HepG2 (cell line): ENCODE data around the gene LRRTM2. TPM values are rescaled to one million over a fixed set of nuclear protein-coding genes. Genes with fewer than 3 reads are reported as not detected.
A peak's percentile ranks its signal among the peaks of the same experiment; 100 is the strongest.

Source experiments
- ATAC-seq: fragments of 200-7000 bp; cut with Tn5 transposase; 3 replicates; pipeline ENCODE4 v1.9.1; 2020; ENCODE audit warnings: mild to moderate bottlenecking, moderate library complexity
- BruUV-seq: library from RNA; stranded (reverse); fragments of 400-500 nt; replicated peaks from 2 replicates; lab custom pipeline; 2021; lab: Mats Ljungman, UMichigan
- CTCF ChIA-PET: fragments of 300-600 bp; formaldehyde crosslinking; extraction: SDS; loops from one replicate; lab custom pipeline; 2021; ENCODE audit warnings: low total read pairs, inconsistent platforms, low intra/inter-chr PET ratio; lab: Yijun Ruan, JAX
- POLR2A ChIA-PET: fragments of 350-600 bp; sonication (Branson Sonifier 250); formaldehyde crosslinking; loops from one replicate; lab custom pipeline; 2020; ENCODE audit warnings: antibody characterized with exemption, inconsistent platforms; lab: Yijun Ruan, JAX
- DNase-seq: peaks from one replicate; pipeline ENCODE4 v3.0.0-alpha.2; 2015; ENCODE audit warnings: low spot score
- FAIRE-seq: peaks from 3 replicates; lab custom pipeline; 2011; peaks lifted over from hg19 to GRCh38; lab: Jason Lieb, UNC
- H2AFZ ChIP-seq: one replicate; pipeline ENCODE4 v1.6.1; 2011; ENCODE audit warnings: low read length, inconsistent platforms
- H3K27ac ChIP-seq: fragments of 300-600 bp; 3 replicates; pipeline ENCODE4 v1.8.0; 2011; ENCODE audit warnings: mixed run types, mild to moderate bottlenecking, mixed read lengths, low read length, inconsistent platforms; ENCODE audit not compliant: insufficient read depth; ENCODE audit errors: extremely low read length
- H3K27me3 ChIP-seq, 2 experiments: fragments of 200-600 bp in 1 of 2; 2 replicates in 1 of 2; 3 replicates in 1 of 2; pipeline versions ENCODE4 v1.6.0 to v1.8.0; 2011; ENCODE audit warnings: low read length in 2 of 2, mild to moderate bottlenecking in 2 of 2, moderate library complexity in 2 of 2, inconsistent platforms in 1 of 2; ENCODE audit not compliant: insufficient read depth in 2 of 2, control insufficient read depth in 1 of 2
- H3K36me3 ChIP-seq, 2 experiments: fragments of 200-600 bp in 1 of 2; replicated peaks in 1 of 2; 2 replicates in 1 of 2; 3 replicates in 1 of 2; pipeline versions ENCODE4 v1.5.1 to v1.8.0; 2011; ENCODE audit warnings: low read length in 2 of 2, inconsistent platforms in 1 of 2; ENCODE audit not compliant: insufficient read depth in 2 of 2, control insufficient read depth in 1 of 2
- H3K4me1 ChIP-seq: 2 replicates; pipeline ENCODE4 v1.5.1; 2012; ENCODE audit warnings: low read length, inconsistent platforms; ENCODE audit not compliant: insufficient read depth
- H3K4me2 ChIP-seq: 2 replicates; pipeline ENCODE4 v1.6.0; 2011; ENCODE audit warnings: low read depth, low read length, inconsistent platforms
- H3K4me3 ChIP-seq, 3 experiments: fragments of 200-600 bp in 1 of 3; sonication (generic), shearing (Covaris generic) in 1 of 3; replicated peaks in 1 of 3; 2 replicates each; pipeline ENCODE4 v1.5.1; 2011 to 2016; ENCODE audit warnings: low read length in 3 of 3, inconsistent platforms in 2 of 3, low read depth in 2 of 3, mild to moderate bottlenecking in 2 of 3, control low read depth in 1 of 3, mixed read lengths in 1 of 3; ENCODE audit not compliant: insufficient read depth in 1 of 3
- H3K79me2 ChIP-seq: one replicate; pipeline ENCODE4 v1.6.1; 2011; ENCODE audit warnings: low read length, inconsistent platforms; ENCODE audit not compliant: insufficient read depth
- H3K9ac ChIP-seq: 2 replicates; pipeline ENCODE4 v1.6.0; 2011; ENCODE audit warnings: mild to moderate bottlenecking, low read depth, low read length, inconsistent platforms; ENCODE audit not compliant: insufficient read depth
- H3K9me3 ChIP-seq: 2 replicates; pipeline ENCODE4 v1.5.1; 2012; ENCODE audit warnings: mild to moderate bottlenecking, low read length
- H4K20me1 ChIP-seq: 2 replicates; pipeline ENCODE4 v1.6.0; 2011; ENCODE audit warnings: inconsistent platforms, mild to moderate bottlenecking, low read length, moderate library complexity; ENCODE audit not compliant: insufficient read depth
- CEBPB ChIP-seq: IDR thresholded peaks from 2 replicates; pipeline ENCODE4 v1.6.1; 2011; ENCODE audit warnings: low read depth, low read length, improper control_type of control experiment, borderline replicate concordance
- HOXD1 ChIP-seq: sonication (generic); formaldehyde crosslinking; IDR thresholded peaks from 2 replicates; pipeline ENCODE4 v1.5.0; 2020; ENCODE audit warnings: missing genetic modification reagents
- JUND ChIP-seq: sonication (generic); formaldehyde crosslinking; IDR thresholded peaks from 2 replicates; pipeline ENCODE4 v1.8.0; 2022; ENCODE audit warnings: mild to moderate bottlenecking, missing genetic modification reagents
- MAF1 ChIP-seq: sonication (generic); formaldehyde crosslinking; IDR thresholded peaks from 2 replicates; pipeline ENCODE4 v1.5.0; 2020; ENCODE audit warnings: missing genetic modification reagents, borderline replicate concordance
- MTA3 ChIP-seq: sonication (generic); formaldehyde crosslinking; IDR thresholded peaks from 2 replicates; pipeline ENCODE4 v1.4.0; 2020; ENCODE audit warnings: missing genetic modification reagents
- SP140L ChIP-seq: sonication (generic); formaldehyde crosslinking; IDR thresholded peaks from 2 replicates; pipeline ENCODE4 v1.4.0; 2020; ENCODE audit warnings: missing genetic modification reagents, borderline replicate concordance
- THAP11 ChIP-seq: IDR thresholded peaks from 2 replicates; pipeline ENCODE4 v1.6.1; 2016; ENCODE audit warnings: missing biosample characterization, missing genetic modification reagents
- ZBTB42 ChIP-seq: sonication (generic); formaldehyde crosslinking; IDR thresholded peaks from 2 replicates; pipeline ENCODE4 v1.5.0; 2020; ENCODE audit warnings: mild to moderate bottlenecking, missing genetic modification reagents
- ZNF251 ChIP-seq: sonication (generic); formaldehyde crosslinking; IDR thresholded peaks from 2 replicates; pipeline ENCODE4 v1.9.0; 2021; ENCODE audit warnings: mild to moderate bottlenecking, missing genetic modification reagents
- ZNF343 ChIP-seq: sonication (generic); formaldehyde crosslinking; IDR thresholded peaks from 2 replicates; pipeline ENCODE4 v1.4.0; 2020; ENCODE audit warnings: mild to moderate bottlenecking, missing genetic modification reagents
- ZNF773 ChIP-seq: sonication (generic); formaldehyde crosslinking; IDR thresholded peaks from 2 replicates; pipeline ENCODE4 v1.4.0; 2020; ENCODE audit warnings: missing genetic modification reagents, borderline replicate concordance
- ZNF776 ChIP-seq: sonication (generic); formaldehyde crosslinking; IDR thresholded peaks from 2 replicates; pipeline ENCODE4 v1.4.0; 2020; ENCODE audit warnings: mild to moderate bottlenecking, missing genetic modification reagents
- ZNF788 ChIP-seq: sonication (generic); formaldehyde crosslinking; IDR thresholded peaks from 2 replicates; pipeline ENCODE4 v1.5.0; 2020; ENCODE audit warnings: mild to moderate bottlenecking, missing genetic modification reagents, borderline replicate concordance
- ZNF839 ChIP-seq: sonication (generic); formaldehyde crosslinking; IDR thresholded peaks from 2 replicates; pipeline ENCODE4 v1.4.0; 2020; ENCODE audit warnings: missing genetic modification reagents, mild to moderate bottlenecking, borderline replicate concordance
- WGBS: methylation state at CpG from one replicate; pipeline ENCODE4 v1.1.6; 2017; ENCODE audit warnings: low lambda C conversion rate; 5-methylcytosine and 5-hydroxymethylcytosine counted together
- in situ Hi-C: cut with HindIII; loops from 2 replicates; pipeline ENCODE4 v1.10.0; 2017; ENCODE audit warnings: low pct_unique_long_range_greater_than_20kb; ENCODE audit not compliant: extremely low pct_ligation_motif_present
- intact Hi-C: fragments of 100-400 bp; cut with micrococcal nuclease; formaldehyde crosslinking; loops from one replicate; pipeline ENCODE4 v1.10.0; 2022; ENCODE audit not compliant: unreplicated experiment
- polyA plus RNA-seq, 8 experiments: library from polyadenylated mRNA; depleted of rRNA in 3 of 8; stranded (reverse) in 7 of 8; unstranded in 1 of 8; fragments of >200 nt; fragmentation: Illumina TruSeq in 4 of 8; extraction: Trizol in 4 of 8; gene quantifications; 2 replicates each; pipeline versions ENCODE4 v1.2.1 to v1.2.3, GENCODE V29; 2011 to 2016; ENCODE audit warnings: low read depth in 4 of 8, missing spikeins in 1 of 8, mixed read lengths in 1 of 8; ENCODE audit not compliant: insufficient read depth in 1 of 8
- total RNA-seq, 5 experiments: library from RNA; depleted of rRNA; stranded (reverse); fragments of >200 nt; fragmentation: Illumina TruSeq; extraction: Trizol; gene quantifications; 2 replicates each; pipeline ENCODE4 v1.2.3, GENCODE V29; 2016; ENCODE audit warnings: low read depth in 1 of 5
- TF ChIP-seq, protein P1 (sequence below): sonication (generic); formaldehyde crosslinking; IDR thresholded peaks from 2 replicates; pipeline ENCODE4 v1.8.1; 2022; ENCODE audit warnings: low read depth, mild to moderate bottlenecking, missing genetic modification reagents
- TF ChIP-seq, protein P2 (sequence below): sonication (generic); formaldehyde crosslinking; IDR thresholded peaks from 2 replicates; pipeline ENCODE4 v1.8.0; 2022; ENCODE audit warnings: missing genetic modification reagents, mild to moderate bottlenecking, inconsistent platforms, borderline replicate concordance

The LRRTM2 gene
- total and polyA plus RNA-seq, 2 of the 13 experiments (the other 11 are each of a cell fraction or from before 2014, with no cell fraction given) = not detected

DNA sequence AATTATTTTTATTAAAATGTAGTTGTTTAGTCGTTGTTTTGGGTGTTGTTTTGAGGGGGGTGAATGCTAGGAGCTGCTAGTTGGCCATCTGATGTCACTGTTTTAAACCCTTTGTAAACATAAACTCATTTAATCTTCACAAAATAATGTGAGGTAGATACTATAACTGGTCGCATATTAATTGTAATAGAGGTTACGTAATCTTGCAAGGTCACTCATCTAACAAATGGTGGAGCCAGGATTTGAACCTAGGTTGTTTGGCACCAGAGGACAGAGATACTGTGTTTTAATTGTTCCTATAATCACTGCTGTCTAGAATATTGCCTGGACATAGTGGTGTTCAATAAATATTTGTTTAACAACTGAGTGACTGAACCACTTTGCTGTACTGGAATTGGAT, 54.4 kb downstream of the LRRTM2 start:
- no TSS peak for BruUV-seq
- CTCF ChIA-PET = no interaction called here
- Histone ChIP-seq H3K4me3 (no peak overlapping the region), H3K27me3 (no peaks in the 10 kb centered on the region), H3K36me3 (peaks cover 6 to 34% of the 10 kb centered on the region in 2 experiments), H4K20me1 (peaks cover 25% of the 10 kb centered on the region), H3K79me2 (peaks cover 39% of the 10 kb centered on the region), H3K4me1 (no peaks in the 10 kb centered on the region), H3K4me2 (no peak overlapping the region), H2AFZ (no peak overlapping the region), H3K9me3 (no peaks in the 10 kb centered on the region), H3K9ac (no peak overlapping the region), H3K27ac (no peak overlapping the region)
- ATAC-seq = no peak
- POLR2A ChIA-PET = no interaction called here
- in situ Hi-C loops = loop anchor here (10.0 kb wide), 1 partner anchor 444 kb away; no protein-coding TSS in a partner anchor
- FAIRE-seq = no peak
- WGBS = 94% methylated on average over 3 of the region's 3 CpGs
- no peak for DNase-seq
- TF ChIP-seq ZNF773 (CRISPR knock-in tag) (no peak), CEBPB (peak; percentile 50; the same call in 1 of the 2 replicates), THAP11 (CRISPR knock-in tag) (no peak), ZNF251 (CRISPR knock-in tag) (no peak)
- intact Hi-C loops = no loop called here

- 100% methylated on average over 4 of the region's 4 CpGs for WGBS
- no peak overlapping the region for H3K9ac ChIP-seq
- peaks cover 6 to 33% of the 10 kb centered on the region in 2 experiments; a peak in 4 of 5 replicates for H3K36me3 ChIP-seq
- H3K27ac ChIP-seq = no peak overlapping the region
- BruUV-seq = no TSS peak
- intact Hi-C loops = no loop called here
- CTCF ChIA-PET = no interaction called here
- H2AFZ ChIP-seq = no peak overlapping the region
- no peaks in the 10 kb centered on the region for H3K9me3 ChIP-seq
- FAIRE-seq (no peak), ATAC-seq (no peak), DNase-seq (no peak)
- H3K4me2 ChIP-seq = no peak overlapping the region
- peaks cover 21% of the 10 kb centered on the region for H4K20me1 ChIP-seq
- H3K79me2 ChIP-seq = peaks cover 39% of the 10 kb centered on the region
- in situ Hi-C loops = no loop called here
- no peaks in the 10 kb centered on the region for H3K4me1 ChIP-seq
- POLR2A ChIA-PET = no interaction called here
- no peaks in the 10 kb centered on the region for H3K27me3 ChIP-seq
- no peak for TF ChIP-seq HOXD1 (CRISPR knock-in tag)
- TF ChIP-seq, protein P1, sequence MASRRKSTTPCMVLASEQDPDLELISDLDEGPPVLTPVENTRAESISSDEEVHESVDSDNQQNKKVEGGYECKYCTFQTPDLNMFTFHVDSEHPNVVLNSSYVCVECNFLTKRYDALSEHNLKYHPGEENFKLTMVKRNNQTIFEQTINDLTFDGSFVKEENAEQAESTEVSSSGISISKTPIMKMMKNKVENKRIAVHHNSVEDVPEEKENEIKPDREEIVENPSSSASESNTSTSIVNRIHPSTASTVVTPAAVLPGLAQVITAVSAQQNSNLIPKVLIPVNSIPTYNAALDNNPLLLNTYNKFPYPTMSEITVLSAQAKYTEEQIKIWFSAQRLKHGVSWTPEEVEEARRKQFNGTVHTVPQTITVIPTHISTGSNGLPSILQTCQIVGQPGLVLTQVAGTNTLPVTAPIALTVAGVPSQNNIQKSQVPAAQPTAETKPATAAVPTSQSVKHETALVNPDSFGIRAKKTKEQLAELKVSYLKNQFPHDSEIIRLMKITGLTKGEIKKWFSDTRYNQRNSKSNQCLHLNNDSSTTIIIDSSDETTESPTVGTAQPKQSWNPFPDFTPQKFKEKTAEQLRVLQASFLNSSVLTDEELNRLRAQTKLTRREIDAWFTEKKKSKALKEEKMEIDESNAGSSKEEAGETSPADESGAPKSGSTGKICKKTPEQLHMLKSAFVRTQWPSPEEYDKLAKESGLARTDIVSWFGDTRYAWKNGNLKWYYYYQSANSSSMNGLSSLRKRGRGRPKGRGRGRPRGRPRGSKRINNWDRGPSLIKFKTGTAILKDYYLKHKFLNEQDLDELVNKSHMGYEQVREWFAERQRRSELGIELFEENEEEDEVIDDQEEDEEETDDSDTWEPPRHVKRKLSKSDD (CRISPR knock-in tag) = no peak
- TF ChIP-seq ZNF776 (CRISPR knock-in tag) = no peak
- no peak for TF ChIP-seq ZBTB42 (CRISPR knock-in tag)
- no peak for TF ChIP-seq JUND (CRISPR knock-in tag)
- no peak for TF ChIP-seq ZNF788 (CRISPR knock-in tag)
- TF ChIP-seq MTA3 (CRISPR knock-in tag) = no peak
- no peak for TF ChIP-seq SP140L (CRISPR knock-in tag)
- no peak for TF ChIP-seq MAF1 (CRISPR knock-in tag)
- TF ChIP-seq ZNF839 (CRISPR knock-in tag) = no peak
- TF ChIP-seq ZNF343 = no peak
- TF ChIP-seq, protein P2, sequence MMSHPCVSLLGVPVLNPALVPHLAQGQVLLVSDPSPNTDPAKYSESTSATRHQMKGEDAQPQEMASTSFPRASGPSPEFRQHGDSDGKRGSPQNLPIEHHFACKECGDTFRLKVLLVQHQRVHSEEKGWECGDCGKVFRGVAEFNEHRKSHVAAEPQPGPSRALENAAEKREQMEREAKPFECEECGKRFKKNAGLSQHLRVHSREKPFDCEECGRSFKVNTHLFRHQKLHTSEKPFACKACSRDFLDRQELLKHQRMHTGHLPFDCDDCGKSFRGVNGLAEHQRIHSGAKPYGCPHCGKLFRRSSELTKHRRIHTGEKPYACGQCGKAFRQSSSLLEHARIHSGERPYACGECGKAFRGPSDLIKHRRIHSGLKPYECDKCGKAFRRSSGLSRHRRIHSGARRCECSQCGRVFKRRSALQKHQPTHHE (CRISPR knock-in tag) = no peak
- H3K4me3 ChIP-seq = no peak overlapping the region
Measured at GRCh38 chr5:138819081-138819480, 56.1 kb downstream of the LRRTM2 start.
